ENCODE results near the gene CADM2.

CADM2 gene

GRCh38 chr3:84961521-84962255, 2.9 kb downstream of the CADM2 start:
- Histone ChIP-seq H3K27me3 (ENCODE audit: control insufficient read depth in 2 of 2, insufficient read depth in 2 of 2, low read length in 2 of 2) (peaks cover 19 to 34% of the 10 kb centered on the region in 2 donors), H3K27ac (ENCODE audit: low read depth in 2 of 2, low read length in 2 of 2) (no peak overlapping the region), H3K4me1 (ENCODE audit: control insufficient read depth in 2 of 2, insufficient read depth in 2 of 2, low read length in 2 of 2) (peaks cover 3 to 6% of the 10 kb centered on the region in 2 donors), H3K9me3 (ENCODE audit: control insufficient read depth in 2 of 2, low read length in 2 of 2) (no peaks in the 10 kb centered on the region), H3K9ac (ENCODE audit: low read depth in 1 of 2, low read length in 2 of 2) (no peak overlapping the region), H3K4me3 (ENCODE audit: low read length in 2 of 2) (no peak overlapping the region), H3K36me3 (ENCODE audit: control insufficient read depth in 2 of 2, insufficient read depth in 2 of 2, low read length in 2 of 2) (no peaks in the 10 kb centered on the region)

DNA sequence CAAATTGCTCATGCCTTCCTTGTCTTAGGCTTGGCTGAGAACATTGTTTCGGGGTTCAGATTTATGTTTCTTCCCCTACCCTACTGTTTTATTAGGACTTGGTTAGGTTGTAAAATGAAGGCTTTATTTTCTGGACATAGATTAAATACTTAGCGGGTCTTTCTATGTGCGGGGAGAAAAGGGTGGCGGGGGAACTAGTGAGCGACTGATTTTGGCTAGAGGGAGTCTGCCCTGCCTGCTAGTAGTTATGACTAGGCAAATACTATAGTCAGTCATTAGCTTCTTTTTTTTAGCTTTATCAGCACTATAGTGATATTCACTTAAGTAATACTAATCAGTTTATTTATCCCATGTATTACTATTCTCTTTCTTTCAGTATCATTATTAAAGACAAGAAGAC, 3.6 kb downstream of the CADM2 start:
- Histone ChIP-seq H3K4me1 (ENCODE audit: control insufficient read depth in 2 of 2, insufficient read depth in 2 of 2, low read length in 2 of 2) (peaks cover 3 to 6% of the 10 kb centered on the region in 2 donors), H3K27ac (ENCODE audit: low read depth in 2 of 2, low read length in 2 of 2) (no peak overlapping the region), H3K36me3 (ENCODE audit: control insufficient read depth in 2 of 2, insufficient read depth in 2 of 2, low read length in 2 of 2) (no peaks in the 10 kb centered on the region), H3K9me3 (ENCODE audit: control insufficient read depth in 2 of 2, low read length in 2 of 2) (no peaks in the 10 kb centered on the region), H3K4me3 (ENCODE audit: low read length in 2 of 2) (no peak overlapping the region), H3K9ac (ENCODE audit: low read depth in 1 of 2, low read length in 2 of 2) (no peak overlapping the region), H3K27me3 (ENCODE audit: control insufficient read depth in 2 of 2, insufficient read depth in 2 of 2, low read length in 2 of 2) (peaks cover 19 to 34% of the 10 kb centered on the region in 2 donors)

GRCh38 chr3:84963137-84963536, 4.3 kb downstream of the CADM2 start:
- no peaks in the 10 kb centered on the region for H3K36me3 ChIP-seq (ENCODE audit: control insufficient read depth in 2 of 2, insufficient read depth in 2 of 2, low read length in 2 of 2)
- no peak overlapping the region for H3K27ac ChIP-seq (ENCODE audit: low read depth in 2 of 2, low read length in 2 of 2)

DNA sequence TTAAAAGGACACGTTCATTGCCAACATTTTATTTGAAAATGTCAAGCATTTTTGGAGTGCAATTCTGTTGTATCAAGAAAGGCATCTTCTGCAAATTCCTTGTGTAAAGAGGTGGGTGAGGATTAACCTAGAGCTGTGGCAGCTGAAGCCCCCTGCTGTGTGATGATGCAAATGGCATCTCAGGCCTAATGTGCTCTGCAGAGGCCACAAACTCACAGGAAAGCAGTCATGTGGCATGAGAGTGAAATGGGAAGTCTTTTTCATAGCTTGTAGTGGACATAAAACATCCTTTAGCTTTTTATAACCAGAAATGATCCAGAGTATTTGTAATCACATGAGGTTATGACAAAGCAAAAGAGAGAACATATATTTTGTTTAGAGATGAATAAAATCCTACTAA, 6.4 kb downstream of the CADM2 start:
- H3K9me3 ChIP-seq (ENCODE audit: control insufficient read depth in 2 of 2, low read length in 2 of 2), result no peaks in the 10 kb centered on the region
- no peaks in the 10 kb centered on the region for H3K4me1 ChIP-seq (ENCODE audit: control insufficient read depth in 2 of 2, insufficient read depth in 2 of 2, low read length in 2 of 2)
- no peak overlapping the region for H3K27ac ChIP-seq (ENCODE audit: low read depth in 2 of 2, low read length in 2 of 2)
- peaks cover 11 to 21% of the 10 kb centered on the region in 2 donors for H3K27me3 ChIP-seq (ENCODE audit: control insufficient read depth in 2 of 2, insufficient read depth in 2 of 2, low read length in 2 of 2)
- H3K36me3 ChIP-seq (ENCODE audit: control insufficient read depth in 2 of 2, insufficient read depth in 2 of 2, low read length in 2 of 2), result no peaks in the 10 kb centered on the region
- H3K4me3 ChIP-seq (ENCODE audit: low read length in 2 of 2), result no peak overlapping the region
- no peak overlapping the region for H3K9ac ChIP-seq (ENCODE audit: low read depth in 1 of 2, low read length in 2 of 2)

More at GRCh38 chr3:84963137-84963536, 4.3 kb downstream of the CADM2 start:
- Histone ChIP-seq H3K9me3 (ENCODE audit: control insufficient read depth in 2 of 2, low read length in 2 of 2) (no peaks in the 10 kb centered on the region), H3K4me1 (ENCODE audit: control insufficient read depth in 2 of 2, insufficient read depth in 2 of 2, low read length in 2 of 2) (peaks cover 3 to 6% of the 10 kb centered on the region in 2 donors), H3K9ac (ENCODE audit: low read depth in 1 of 2, low read length in 2 of 2) (no peak overlapping the region), H3K27me3 (ENCODE audit: control insufficient read depth in 2 of 2, insufficient read depth in 2 of 2, low read length in 2 of 2) (peaks cover 19 to 34% of the 10 kb centered on the region in 2 donors), H3K4me3 (ENCODE audit: low read length in 2 of 2) (no peak overlapping the region)

DNA sequence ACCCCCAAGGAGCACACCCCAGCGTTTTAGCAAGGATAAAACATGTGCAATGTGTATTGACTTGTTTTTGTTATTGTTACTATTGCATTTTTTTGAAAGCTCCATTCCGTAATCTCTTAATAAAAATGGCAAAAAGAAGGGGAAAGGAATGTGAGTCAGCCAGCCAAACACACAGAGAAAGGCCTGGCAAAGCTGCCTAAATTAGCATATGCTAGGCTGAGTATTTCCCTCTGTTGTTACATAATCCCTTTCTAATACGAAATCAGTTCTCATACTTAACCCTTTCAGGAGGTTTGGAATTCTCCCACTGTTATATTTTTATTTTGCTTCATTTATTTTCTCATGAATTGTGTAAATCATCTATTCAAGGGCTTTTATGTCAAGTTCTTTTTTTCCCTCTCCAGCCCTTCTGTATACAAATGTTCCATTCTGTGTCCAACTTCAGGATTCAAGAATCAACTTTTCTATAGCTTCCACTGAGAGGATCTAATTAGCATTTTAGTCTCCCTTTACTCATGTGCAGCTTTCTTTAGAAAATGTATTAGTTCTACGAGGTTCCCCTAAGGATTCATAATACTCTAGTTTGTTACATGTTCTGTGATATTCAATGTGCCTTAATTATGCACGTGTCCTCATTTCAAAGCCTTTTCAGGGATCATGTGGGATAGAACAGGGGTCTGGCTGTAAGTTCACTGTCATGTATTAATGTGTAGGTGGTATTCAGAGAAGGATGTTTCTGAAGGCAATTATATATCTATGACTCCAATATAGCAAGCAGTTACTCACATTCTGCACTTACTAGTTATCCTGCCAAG, 9.2 kb downstream of the CADM2 start:
- no peaks in the 10 kb centered on the region for H3K27me3 ChIP-seq (ENCODE audit: control insufficient read depth in 2 of 2, insufficient read depth in 2 of 2, low read length in 2 of 2)
- no peak overlapping the region for H3K4me3 ChIP-seq (ENCODE audit: low read length in 2 of 2)
- no peaks in the 10 kb centered on the region for H3K9me3 ChIP-seq (ENCODE audit: control insufficient read depth in 2 of 2, low read length in 2 of 2)
- H3K9ac ChIP-seq (ENCODE audit: low read depth in 1 of 2, low read length in 2 of 2), result no peak overlapping the region
- H3K36me3 ChIP-seq (ENCODE audit: control insufficient read depth in 2 of 2, insufficient read depth in 2 of 2, low read length in 2 of 2), result no peaks in the 10 kb centered on the region
- H3K4me1 ChIP-seq (ENCODE audit: control insufficient read depth in 2 of 2, insufficient read depth in 2 of 2, low read length in 2 of 2), result no peaks in the 10 kb centered on the region
- no peak overlapping the region for H3K27ac ChIP-seq (ENCODE audit: low read depth in 2 of 2, low read length in 2 of 2)

- H3K4me1 ChIP-seq (ENCODE audit: control insufficient read depth in 2 of 2, insufficient read depth in 2 of 2, low read length in 2 of 2), result no peaks in the 10 kb centered on the region
- no peak overlapping the region for H3K27ac ChIP-seq (ENCODE audit: low read depth in 2 of 2, low read length in 2 of 2)
- H3K4me3 ChIP-seq (ENCODE audit: low read length in 2 of 2), result no peak overlapping the region
- H3K9ac ChIP-seq (ENCODE audit: low read depth in 1 of 2, low read length in 2 of 2), result no peak overlapping the region
- H3K36me3 ChIP-seq (ENCODE audit: control insufficient read depth in 2 of 2, insufficient read depth in 2 of 2, low read length in 2 of 2), result no peaks in the 10 kb centered on the region
- no peaks in the 10 kb centered on the region for H3K27me3 ChIP-seq (ENCODE audit: control insufficient read depth in 2 of 2, insufficient read depth in 2 of 2, low read length in 2 of 2)
- H3K9me3 ChIP-seq (ENCODE audit: control insufficient read depth in 2 of 2, low read length in 2 of 2), result no peaks in the 10 kb centered on the region
Observed at GRCh38 chr3:84968701-84969235, 10.0 kb downstream of the CADM2 start.

- H3K36me3 ChIP-seq (ENCODE audit: control insufficient read depth in 2 of 2, insufficient read depth in 2 of 2, low read length in 2 of 2), result no peaks in the 10 kb centered on the region
- H3K4me1 ChIP-seq (ENCODE audit: control insufficient read depth in 2 of 2, insufficient read depth in 2 of 2, low read length in 2 of 2), result no peaks in the 10 kb centered on the region
- H3K9ac ChIP-seq (ENCODE audit: low read depth in 1 of 2, low read length in 2 of 2), result no peak overlapping the region
- no peaks in the 10 kb centered on the region for H3K9me3 ChIP-seq (ENCODE audit: control insufficient read depth in 2 of 2, low read length in 2 of 2)
- H3K27ac ChIP-seq (ENCODE audit: low read depth in 2 of 2, low read length in 2 of 2), result no peak overlapping the region
- no peak overlapping the region for H3K4me3 ChIP-seq (ENCODE audit: low read length in 2 of 2)
- H3K27me3 ChIP-seq (ENCODE audit: control insufficient read depth in 2 of 2, insufficient read depth in 2 of 2, low read length in 2 of 2), result no peaks in the 10 kb centered on the region
Observed at GRCh38 chr3:84974347-84974746, 15.6 kb downstream of the CADM2 start.

DNA sequence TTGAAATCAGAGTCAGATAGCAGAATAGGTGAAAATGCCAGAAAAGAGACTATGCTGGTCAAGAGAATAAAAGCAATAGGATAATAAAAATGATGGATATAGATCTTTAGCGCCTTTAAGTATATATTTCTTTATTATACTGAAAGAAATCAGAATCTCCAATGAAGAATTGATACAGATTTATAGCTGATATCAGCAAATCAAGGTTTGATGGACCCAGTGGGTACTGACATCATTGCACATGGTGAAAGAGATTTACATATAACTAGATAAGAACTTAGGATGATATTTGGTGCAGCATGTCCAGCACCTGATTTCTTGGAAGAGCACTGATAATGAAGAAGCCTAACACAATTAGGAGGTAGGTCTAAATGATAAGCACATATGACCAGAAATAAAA, 18.2 kb downstream of the CADM2 start:
- H3K4me1 ChIP-seq (ENCODE audit: control insufficient read depth in 2 of 2, insufficient read depth in 2 of 2, low read length in 2 of 2), result no peaks in the 10 kb centered on the region
- H3K27ac ChIP-seq (ENCODE audit: low read depth in 2 of 2, low read length in 2 of 2), result no peak overlapping the region
- no peaks in the 10 kb centered on the region for H3K9me3 ChIP-seq (ENCODE audit: control insufficient read depth in 2 of 2, low read length in 2 of 2)
- no peak overlapping the region for H3K4me3 ChIP-seq (ENCODE audit: low read length in 2 of 2)
- H3K9ac ChIP-seq (ENCODE audit: low read depth in 1 of 2, low read length in 2 of 2), result no peak overlapping the region
- no peaks in the 10 kb centered on the region for H3K27me3 ChIP-seq (ENCODE audit: control insufficient read depth in 2 of 2, insufficient read depth in 2 of 2, low read length in 2 of 2)
- H3K36me3 ChIP-seq (ENCODE audit: control insufficient read depth in 2 of 2, insufficient read depth in 2 of 2, low read length in 2 of 2), result no peaks in the 10 kb centered on the region

DNA sequence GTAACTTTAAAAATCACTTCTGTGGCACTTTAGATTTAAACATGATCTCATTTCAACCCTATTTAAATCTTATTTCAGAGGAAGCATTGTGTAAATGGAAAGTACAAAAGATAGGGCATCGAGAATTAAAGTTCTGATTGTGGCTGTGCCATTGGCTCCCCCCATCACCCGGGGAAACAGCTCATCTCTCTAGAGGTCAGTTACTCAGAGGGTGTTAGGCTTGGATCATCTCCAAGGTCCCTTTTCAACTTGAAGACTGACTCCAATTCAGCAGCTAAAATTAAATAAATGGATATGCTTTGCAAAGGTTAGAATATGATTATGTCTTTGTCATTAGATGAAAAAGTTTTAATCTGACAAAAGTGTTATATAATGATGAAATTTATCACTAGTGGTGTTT, 20.1 kb downstream of the CADM2 start:
- Histone ChIP-seq H3K36me3 (ENCODE audit: control insufficient read depth in 2 of 2, insufficient read depth in 2 of 2, low read length in 2 of 2) (no peaks in the 10 kb centered on the region), H3K4me3 (ENCODE audit: low read length in 2 of 2) (no peak overlapping the region), H3K9me3 (ENCODE audit: control insufficient read depth in 2 of 2, low read length in 2 of 2) (no peaks in the 10 kb centered on the region), H3K27ac (ENCODE audit: low read depth in 2 of 2, low read length in 2 of 2) (no peak overlapping the region), H3K27me3 (ENCODE audit: control insufficient read depth in 2 of 2, insufficient read depth in 2 of 2, low read length in 2 of 2) (no peaks in the 10 kb centered on the region), H3K4me1 (ENCODE audit: control insufficient read depth in 2 of 2, insufficient read depth in 2 of 2, low read length in 2 of 2) (no peaks in the 10 kb centered on the region), H3K9ac (ENCODE audit: low read depth in 1 of 2, low read length in 2 of 2) (no peak overlapping the region)

DNA sequence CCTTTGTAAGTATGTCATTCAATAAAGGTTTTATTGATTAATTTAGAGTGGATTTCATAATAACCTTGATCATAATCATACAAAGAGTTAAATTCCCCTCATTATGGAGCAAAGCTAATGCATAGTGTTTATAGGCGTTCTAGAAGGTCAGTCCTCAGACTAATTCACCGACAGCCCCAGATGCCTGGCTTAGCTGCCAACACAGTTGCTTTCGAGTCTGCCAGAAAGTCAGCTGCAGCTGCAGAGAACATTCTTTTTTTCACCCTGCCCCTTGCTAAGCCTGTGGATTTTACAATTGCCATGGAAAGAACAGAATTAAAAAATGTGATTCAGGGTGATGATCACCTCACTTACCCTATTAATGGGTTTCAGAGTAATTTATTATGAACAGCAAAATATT, 21.2 kb downstream of the CADM2 start:
- H3K4me1 ChIP-seq (ENCODE audit: control insufficient read depth in 2 of 2, insufficient read depth in 2 of 2, low read length in 2 of 2), result no peaks in the 10 kb centered on the region
- no peaks in the 10 kb centered on the region for H3K9me3 ChIP-seq (ENCODE audit: control insufficient read depth in 2 of 2, low read length in 2 of 2)
- no peaks in the 10 kb centered on the region for H3K36me3 ChIP-seq (ENCODE audit: control insufficient read depth in 2 of 2, insufficient read depth in 2 of 2, low read length in 2 of 2)
- H3K9ac ChIP-seq (ENCODE audit: low read depth in 1 of 2, low read length in 2 of 2), result no peak overlapping the region
- H3K27me3 ChIP-seq (ENCODE audit: control insufficient read depth in 2 of 2, insufficient read depth in 2 of 2, low read length in 2 of 2), result no peaks in the 10 kb centered on the region
- no peak overlapping the region for H3K4me3 ChIP-seq (ENCODE audit: low read length in 2 of 2)
- H3K27ac ChIP-seq (ENCODE audit: low read depth in 2 of 2, low read length in 2 of 2), result no peak overlapping the region
